ENCODE results near the gene RNLS. TPM values are rescaled to one million over a fixed set of nuclear protein-coding genes. Genes with fewer than 3 reads are reported as not detected.

Gene RNLS
- total RNA-seq, 1 experiment from 2014 or later: not detected

DNA sequence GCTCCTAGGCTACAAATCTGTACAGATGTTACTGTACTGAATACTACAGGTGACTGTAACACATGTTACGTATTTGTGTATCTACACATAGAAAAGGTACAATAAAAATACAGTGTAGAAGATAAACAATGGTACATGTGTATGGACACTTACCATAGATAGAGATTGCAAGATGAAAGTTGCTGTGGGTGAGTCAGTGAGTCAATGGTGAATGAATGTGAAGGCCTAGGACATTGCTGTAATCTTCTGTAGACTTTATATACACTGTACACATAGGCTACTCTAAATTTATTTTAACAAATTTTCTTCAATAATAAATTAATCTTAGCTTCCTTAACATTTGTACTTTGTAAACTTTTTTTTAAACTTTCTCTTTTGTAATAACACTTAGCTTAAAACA is 205.6 kb downstream of the RNLS start:
- BruUV-seq (replicated peaks): no TSS peak
- ChIA-PET POLR2A (interaction anchor here (1.2 kb wide), 1 partner anchor 12 kb away, joined by 3 read pairs; no protein-coding TSS in a partner anchor), RAD21 (ENCODE audit: low non-redundant PET in 1 of 2, low total read pairs in 2 of 2, uncharacterized antibody in 2 of 2, unreplicated experiment in 2 of 2) (no interaction called here), CTCF (interaction anchor here (1.2 to 1.3 kb wide), 2 partner anchors 10 to 12 kb away, joined by 3 to 6 read pairs; no protein-coding TSS in a partner anchor)
- DNase-seq (ENCODE audit: low read depth, low spot score) (no peak), ATAC-seq (no peak)
- Histone ChIP-seq H2AFZ (ENCODE audit: low read depth, low read length, poor library complexity, severe bottlenecking) (no peak overlapping the region), H3K9me2 (ENCODE audit: insufficient read depth) (no peaks in the 10 kb centered on the region), H4K20me1 (ENCODE audit: insufficient read depth) (no peaks in the 10 kb centered on the region), H3K9me3 (ENCODE audit: control insufficient read depth in 1 of 2, insufficient read depth in 1 of 2, low read depth in 1 of 2, low read length in 2 of 2) (no peaks in the 10 kb centered on the region), H3K27ac (ENCODE audit: low read depth, low read length) (no peak overlapping the region), H3K4me1 (ENCODE audit: control insufficient read depth in 1 of 2, insufficient read depth in 2 of 2, low read length in 2 of 2) (no peaks in the 10 kb centered on the region), H3K4me2 (ENCODE audit: low read length) (no peak overlapping the region), H3K9ac (ENCODE audit: low read length) (no peak overlapping the region), H3K4me3 (replicated peaks in 1 of 2; ENCODE audit: low read depth in 1 of 2, low read length in 2 of 2) (no peak overlapping the region), H3K27me3 (ENCODE audit: insufficient read depth, low read length) (no peaks in the 10 kb centered on the region), H3K36me3 (ENCODE audit: control insufficient read depth in 1 of 2, insufficient read depth in 2 of 2, low read length in 2 of 2) (no peaks in the 10 kb centered on the region), H3K79me2 (ENCODE audit: insufficient read depth, low read length) (no peaks in the 10 kb centered on the region)
- no peak for TF ChIP-seq EGR1 (IDR thresholded peaks at IDR 0.05; ENCODE audit: low read depth)
- TF ChIP-seq SRF (IDR thresholded peaks at IDR 0.05; ENCODE audit: low read depth): no peak
- no peak for TF ChIP-seq CEBPB (IDR thresholded peaks at IDR 0.05; ENCODE audit: low read depth)
- TF ChIP-seq FOSL1 (IDR thresholded peaks at IDR 0.05; ENCODE audit: low read depth): no peak
- TF ChIP-seq, protein P1, sequence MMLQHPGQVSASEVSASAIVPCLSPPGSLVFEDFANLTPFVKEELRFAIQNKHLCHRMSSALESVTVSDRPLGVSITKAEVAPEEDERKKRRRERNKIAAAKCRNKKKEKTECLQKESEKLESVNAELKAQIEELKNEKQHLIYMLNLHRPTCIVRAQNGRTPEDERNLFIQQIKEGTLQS (IDR thresholded peaks at IDR 0.05): no peak
- intact Hi-C loops (cut with micrococcal nuclease): no loop called here

DNA sequence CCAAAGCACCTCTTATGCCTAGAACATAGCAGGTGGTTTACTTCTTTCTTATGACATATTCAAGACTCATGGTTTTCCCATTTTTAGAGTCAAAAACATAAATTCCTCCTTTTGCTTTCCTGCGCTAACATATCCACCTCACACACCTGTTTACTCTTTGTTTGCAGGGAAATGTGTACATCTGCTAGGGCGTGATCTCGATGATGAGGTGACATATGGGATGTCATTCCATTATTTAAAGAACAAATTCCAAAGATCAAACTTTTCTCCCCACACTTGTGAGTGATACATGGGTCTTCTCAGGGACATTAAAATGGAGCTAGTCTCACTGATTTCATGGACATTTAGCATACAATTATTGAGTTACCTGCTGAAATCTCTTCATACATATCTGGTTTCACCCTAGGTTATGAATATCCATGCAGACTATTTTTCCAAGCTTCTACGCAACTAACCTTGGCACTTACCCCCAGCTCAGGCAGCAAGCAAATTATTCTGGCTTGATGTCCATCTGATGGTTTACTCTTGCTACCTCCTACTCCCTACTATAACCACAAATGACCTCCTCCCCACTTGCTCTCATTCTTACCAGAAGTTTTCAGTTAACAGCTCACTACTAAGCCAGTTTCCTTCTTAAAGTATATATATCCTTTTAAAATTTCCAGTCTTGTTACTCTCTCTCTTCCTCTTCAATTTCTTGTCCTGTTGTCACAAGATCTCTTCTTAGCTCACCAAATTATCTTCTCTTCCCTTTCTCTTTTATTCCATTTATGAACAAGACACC is 208.5 kb downstream of the RNLS start:
- H3K79me2 ChIP-seq (ENCODE audit: insufficient read depth, low read length): no peaks in the 10 kb centered on the region
- H3K9me2 ChIP-seq (ENCODE audit: insufficient read depth): no peaks in the 10 kb centered on the region
- CTCF ChIA-PET: no interaction called here
- ATAC-seq: no peak
- no peak for TF ChIP-seq RAD21 (IDR thresholded peaks at IDR 0.05; ENCODE audit: low read depth)
- TF ChIP-seq CEBPB (IDR thresholded peaks at IDR 0.05; ENCODE audit: low read depth): no peak
- TF ChIP-seq ZNF274 (IDR thresholded peaks at IDR 0.05; ENCODE audit: low read depth, low read length): no peak
- TF ChIP-seq EZH2phosphoT487 (IDR thresholded peaks at IDR 0.05; ENCODE audit: borderline replicate concordance): no peak
- TF ChIP-seq ELF1 (IDR thresholded peaks at IDR 0.05; ENCODE audit: borderline replicate concordance, low read depth): no peak
- TF ChIP-seq TCF7L2 (IDR thresholded peaks at IDR 0.05; ENCODE audit: borderline replicate concordance, extremely low read depth, insufficient read depth, insufficient read length): no peak
- no peak for TF ChIP-seq CBX3 (IDR thresholded peaks at IDR 0.05; ENCODE audit: low read depth)
- TF ChIP-seq FOSL1 (IDR thresholded peaks at IDR 0.05; ENCODE audit: low read depth): no peak
- TF ChIP-seq SP1 (IDR thresholded peaks at IDR 0.05; ENCODE audit: low read depth): no peak
- TF ChIP-seq, protein P2, sequence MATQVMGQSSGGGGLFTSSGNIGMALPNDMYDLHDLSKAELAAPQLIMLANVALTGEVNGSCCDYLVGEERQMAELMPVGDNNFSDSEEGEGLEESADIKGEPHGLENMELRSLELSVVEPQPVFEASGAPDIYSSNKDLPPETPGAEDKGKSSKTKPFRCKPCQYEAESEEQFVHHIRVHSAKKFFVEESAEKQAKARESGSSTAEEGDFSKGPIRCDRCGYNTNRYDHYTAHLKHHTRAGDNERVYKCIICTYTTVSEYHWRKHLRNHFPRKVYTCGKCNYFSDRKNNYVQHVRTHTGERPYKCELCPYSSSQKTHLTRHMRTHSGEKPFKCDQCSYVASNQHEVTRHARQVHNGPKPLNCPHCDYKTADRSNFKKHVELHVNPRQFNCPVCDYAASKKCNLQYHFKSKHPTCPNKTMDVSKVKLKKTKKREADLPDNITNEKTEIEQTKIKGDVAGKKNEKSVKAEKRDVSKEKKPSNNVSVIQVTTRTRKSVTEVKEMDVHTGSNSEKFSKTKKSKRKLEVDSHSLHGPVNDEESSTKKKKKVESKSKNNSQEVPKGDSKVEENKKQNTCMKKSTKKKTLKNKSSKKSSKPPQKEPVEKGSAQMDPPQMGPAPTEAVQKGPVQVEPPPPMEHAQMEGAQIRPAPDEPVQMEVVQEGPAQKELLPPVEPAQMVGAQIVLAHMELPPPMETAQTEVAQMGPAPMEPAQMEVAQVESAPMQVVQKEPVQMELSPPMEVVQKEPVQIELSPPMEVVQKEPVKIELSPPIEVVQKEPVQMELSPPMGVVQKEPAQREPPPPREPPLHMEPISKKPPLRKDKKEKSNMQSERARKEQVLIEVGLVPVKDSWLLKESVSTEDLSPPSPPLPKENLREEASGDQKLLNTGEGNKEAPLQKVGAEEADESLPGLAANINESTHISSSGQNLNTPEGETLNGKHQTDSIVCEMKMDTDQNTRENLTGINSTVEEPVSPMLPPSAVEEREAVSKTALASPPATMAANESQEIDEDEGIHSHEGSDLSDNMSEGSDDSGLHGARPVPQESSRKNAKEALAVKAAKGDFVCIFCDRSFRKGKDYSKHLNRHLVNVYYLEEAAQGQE (IDR thresholded peaks at IDR 0.05; ENCODE audit: low read depth): no peak
- TF ChIP-seq SIN3A (IDR thresholded peaks at IDR 0.05; ENCODE audit: low read depth): no peak
- no peak for TF ChIP-seq ZFX (IDR thresholded peaks at IDR 0.05)
- TF ChIP-seq YY1 (IDR thresholded peaks at IDR 0.05; ENCODE audit: extremely low read depth, insufficient replicate concordance, low read depth, low read length): no peak
- TF ChIP-seq SRF (IDR thresholded peaks at IDR 0.05; ENCODE audit: low read depth): no peak
- TF ChIP-seq JUND (IDR thresholded peaks at IDR 0.05): no peak
- no peak for TF ChIP-seq POLR2AphosphoS5 (IDR thresholded peaks at IDR 0.05; ENCODE audit: low read depth, low read length)
- H3K9me3 ChIP-seq (ENCODE audit: control insufficient read depth in 1 of 2, insufficient read depth in 1 of 2, low read depth in 1 of 2, low read length in 2 of 2): no peaks in the 10 kb centered on the region
- POLR2A ChIA-PET: no interaction called here
- intact Hi-C loops (cut with micrococcal nuclease): no loop called here
- H3K4me2 ChIP-seq (ENCODE audit: low read length): no peak overlapping the region
- RAD21 ChIA-PET (ENCODE audit: low non-redundant PET in 1 of 2, low total read pairs in 2 of 2, uncharacterized antibody in 2 of 2, unreplicated experiment in 2 of 2): no interaction called here
- no peaks in the 10 kb centered on the region for H3K36me3 ChIP-seq (ENCODE audit: control insufficient read depth in 1 of 2, insufficient read depth in 2 of 2, low read length in 2 of 2)
- H3K4me1 ChIP-seq (ENCODE audit: control insufficient read depth in 1 of 2, insufficient read depth in 2 of 2, low read length in 2 of 2): no peaks in the 10 kb centered on the region
- no peak overlapping the region for H3K9ac ChIP-seq (ENCODE audit: low read length)
- BruUV-seq (replicated peaks): no TSS peak
- H3K27me3 ChIP-seq (ENCODE audit: insufficient read depth, low read length): no peaks in the 10 kb centered on the region
- H3K27ac ChIP-seq (ENCODE audit: low read depth, low read length): no peak overlapping the region
- DNase-seq (ENCODE audit: low read depth, low spot score): no peak
- no peak overlapping the region for H3K4me3 ChIP-seq (replicated peaks in 1 of 2; ENCODE audit: low read depth in 1 of 2, low read length in 2 of 2)
- H4K20me1 ChIP-seq (ENCODE audit: insufficient read depth): no peaks in the 10 kb centered on the region
- H2AFZ ChIP-seq (ENCODE audit: low read depth, low read length, poor library complexity, severe bottlenecking): no peak overlapping the region

Measured in HCT116 (cell line).